SJSA1 (cell line): ENCODE measurements around the gene SH3BP1. TPM values are rescaled to one million over a fixed set of nuclear protein-coding genes. Genes with fewer than 3 reads are reported as not detected.
"Not testable (repeated sequence)": the region's sequence is repeated elsewhere in the genome, so short reads cannot be mapped to it uniquely, and the experiment has no call there.

Experiments
- DNase-seq, 2 experiments: peaks; one replicate each; pipeline ENCODE4 v3.0.0-alpha.2; 2015 to 2020; ENCODE audit warnings: low spot score in 2 of 2, low read depth in 1 of 2
- H3K27ac ChIP-seq: fragments of 250-450 bp; sonication (Bioruptor Pico); 2 replicates; pipeline ENCODE4 v1.5.1; 2020; ENCODE audit warnings: mild to moderate bottlenecking, moderate library complexity
- H3K27me3 ChIP-seq: fragments of 250-450 bp; sonication (Bioruptor Pico); replicated peaks from 2 replicates; pipeline ENCODE4 v1.5.1; 2020; ENCODE audit warnings: mild to moderate bottlenecking, moderate library complexity
- H3K36me3 ChIP-seq: fragments of 250-450 bp; sonication (Bioruptor Pico); 2 replicates; pipeline ENCODE4 v1.5.1; 2020; ENCODE audit warnings: mild to moderate bottlenecking
- H3K4me1 ChIP-seq: fragments of 250-450 bp; sonication (Bioruptor Pico); replicated peaks from 2 replicates; pipeline ENCODE4 v1.6.1; 2021; ENCODE audit warnings: mild to moderate bottlenecking
- H3K4me3 ChIP-seq: fragments of 250-450 bp; sonication (Bioruptor Pico); 2 replicates; pipeline ENCODE4 v1.5.1; 2020; ENCODE audit warnings: mild to moderate bottlenecking
- H3K9me3 ChIP-seq: fragments of 250-450 bp; sonication (Bioruptor Pico); replicated peaks from 2 replicates; pipeline ENCODE4 v1.5.1; 2020; ENCODE audit warnings: mild to moderate bottlenecking
- total RNA-seq: library from RNA; depleted of rRNA; stranded (reverse); fragments of >200 nt; shearing (Covaris generic); gene quantifications from 2 replicates; pipeline ENCODE4 v1.2.3, GENCODE V29; 2014; rRNA removed

Gene SH3BP1, protein sequence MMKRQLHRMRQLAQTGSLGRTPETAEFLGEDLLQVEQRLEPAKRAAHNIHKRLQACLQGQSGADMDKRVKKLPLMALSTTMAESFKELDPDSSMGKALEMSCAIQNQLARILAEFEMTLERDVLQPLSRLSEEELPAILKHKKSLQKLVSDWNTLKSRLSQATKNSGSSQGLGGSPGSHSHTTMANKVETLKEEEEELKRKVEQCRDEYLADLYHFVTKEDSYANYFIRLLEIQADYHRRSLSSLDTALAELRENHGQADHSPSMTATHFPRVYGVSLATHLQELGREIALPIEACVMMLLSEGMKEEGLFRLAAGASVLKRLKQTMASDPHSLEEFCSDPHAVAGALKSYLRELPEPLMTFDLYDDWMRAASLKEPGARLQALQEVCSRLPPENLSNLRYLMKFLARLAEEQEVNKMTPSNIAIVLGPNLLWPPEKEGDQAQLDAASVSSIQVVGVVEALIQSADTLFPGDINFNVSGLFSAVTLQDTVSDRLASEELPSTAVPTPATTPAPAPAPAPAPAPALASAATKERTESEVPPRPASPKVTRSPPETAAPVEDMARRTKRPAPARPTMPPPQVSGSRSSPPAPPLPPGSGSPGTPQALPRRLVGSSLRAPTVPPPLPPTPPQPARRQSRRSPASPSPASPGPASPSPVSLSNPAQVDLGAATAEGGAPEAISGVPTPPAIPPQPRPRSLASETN
- total RNA-seq = 8.2 and 13.6 TPM in 2 replicates

GRCh38 chr22:37639070-37639760 lies at the start of gene SH3BP1:
Gene SH3BP1, plus strand, starts transcription at chr22:37639669. Its CDS starts 119 bp downstream, at chr22:37639788.
- H3K27ac ChIP-seq = no peak within 1 kb of the TSS
- peak within 1 kb of the TSS; percentile 52 for H3K4me3 ChIP-seq
- H3K9me3 ChIP-seq = no peaks in the 10 kb centered on the region
- H3K27me3 ChIP-seq = no peaks in the 10 kb centered on the region
- H3K4me1 ChIP-seq = peaks cover 31% of the 10 kb centered on the region
- H3K36me3 ChIP-seq = peaks cover 17% of the 10 kb centered on the region
- peak in 1 of 2 experiments; percentile 69 for DNase-seq

DNA sequence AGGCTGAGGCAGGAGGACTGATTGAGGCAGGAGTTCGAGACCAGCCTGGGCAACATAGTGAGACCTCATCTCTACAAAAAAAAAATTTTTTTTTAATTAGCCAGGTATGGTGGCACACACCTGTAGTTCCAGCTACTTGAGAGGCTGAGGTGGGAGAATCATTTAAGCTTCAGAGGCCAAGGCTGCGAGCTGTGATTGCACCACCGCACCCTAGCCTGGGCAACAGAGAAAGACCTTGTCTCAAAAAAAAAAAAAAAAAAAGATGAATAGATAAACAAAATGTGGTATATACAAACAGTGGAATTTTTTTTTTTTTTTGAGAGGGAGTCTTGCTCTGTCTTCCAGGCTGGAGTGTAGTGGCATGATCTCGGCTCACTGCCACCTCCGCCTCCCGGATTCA lies 48.4 kb upstream of the SH3BP1 start:
- not testable (repeated sequence) for DNase-seq, H3K27me3 ChIP-seq, H3K27ac ChIP-seq, H3K36me3 ChIP-seq, H3K4me1 ChIP-seq, H3K4me3 ChIP-seq, H3K9me3 ChIP-seq

DNA sequence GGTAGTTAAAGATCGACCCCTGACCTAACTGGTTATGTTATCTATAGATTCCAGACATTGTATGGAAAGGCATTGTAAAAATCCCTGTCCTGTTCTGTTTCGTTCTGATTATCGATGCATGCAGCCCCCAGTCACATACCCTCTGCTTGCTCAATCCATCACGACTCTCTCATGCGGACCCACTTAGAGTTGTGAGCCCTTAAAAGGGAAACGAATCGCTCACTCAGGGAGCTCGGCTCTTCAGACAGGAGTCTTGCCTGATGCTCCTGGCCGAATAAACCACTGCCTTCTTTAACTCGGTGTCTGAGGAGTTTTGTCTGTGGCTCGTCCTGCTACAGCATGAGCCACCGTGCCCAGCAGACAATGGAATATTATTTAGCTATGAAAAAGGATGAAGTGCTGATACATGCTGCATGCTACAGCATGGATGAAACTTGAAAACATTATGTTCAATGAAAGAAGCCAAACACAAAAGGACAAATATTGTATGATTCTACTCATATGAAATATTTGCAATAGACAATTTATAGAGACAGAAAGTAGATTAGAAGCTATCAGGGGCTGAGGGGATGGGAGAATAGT lies 47.6 kb upstream of the SH3BP1 start:
- H3K27me3 ChIP-seq = peaks cover 5% of the 10 kb centered on the region
- no peaks in the 10 kb centered on the region for H3K36me3 ChIP-seq
- DNase-seq = no peak
- H3K9me3 ChIP-seq = no peaks in the 10 kb centered on the region
- H3K4me1 ChIP-seq = no peaks in the 10 kb centered on the region
- no peak overlapping the region for H3K4me3 ChIP-seq
- H3K27ac ChIP-seq = no peak overlapping the region

GRCh38 chr22:37594237-37594636 lies 45.2 kb upstream of the SH3BP1 start:
- no peaks in the 10 kb centered on the region for H3K4me1 ChIP-seq
- no peak overlapping the region for H3K27ac ChIP-seq
- H3K9me3 ChIP-seq = no peaks in the 10 kb centered on the region
- no peak overlapping the region for H3K4me3 ChIP-seq
- peaks cover 6% of the 10 kb centered on the region for H3K27me3 ChIP-seq
- no peak for DNase-seq
- H3K36me3 ChIP-seq = no peaks in the 10 kb centered on the region

DNA sequence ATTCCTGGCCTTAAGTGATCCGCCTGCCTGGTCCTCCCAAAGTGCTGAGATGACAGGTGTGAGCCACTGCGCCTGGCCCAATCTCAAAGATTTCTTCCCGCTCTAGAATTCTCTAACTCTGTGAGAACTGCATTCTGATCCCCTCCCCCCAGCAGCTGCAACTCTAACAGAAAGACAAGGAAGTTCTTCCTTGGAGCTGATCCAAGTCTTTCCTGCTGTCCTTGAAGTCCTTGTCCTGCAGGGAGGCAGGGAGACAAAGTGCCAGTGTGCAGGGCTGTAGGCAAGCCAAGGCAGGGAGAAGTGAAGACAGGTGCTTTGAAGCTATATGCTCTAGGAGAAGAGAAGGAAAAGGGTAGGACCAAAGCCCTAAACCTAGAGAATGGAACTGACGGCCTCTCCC lies 40.3 kb upstream of the SH3BP1 start:
- peaks cover 10% of the 10 kb centered on the region for H3K27me3 ChIP-seq
- H3K36me3 ChIP-seq = no peaks in the 10 kb centered on the region
- H3K27ac ChIP-seq = no peak overlapping the region
- no peaks in the 10 kb centered on the region for H3K4me1 ChIP-seq
- no peaks in the 10 kb centered on the region for H3K9me3 ChIP-seq
- no peak for DNase-seq
- H3K4me3 ChIP-seq = no peak overlapping the region

GRCh38 chr22:37601203-37601539 lies 38.3 kb upstream of the SH3BP1 start:
- DNase-seq = no peak
- H3K4me3 ChIP-seq = no peak overlapping the region

DNA sequence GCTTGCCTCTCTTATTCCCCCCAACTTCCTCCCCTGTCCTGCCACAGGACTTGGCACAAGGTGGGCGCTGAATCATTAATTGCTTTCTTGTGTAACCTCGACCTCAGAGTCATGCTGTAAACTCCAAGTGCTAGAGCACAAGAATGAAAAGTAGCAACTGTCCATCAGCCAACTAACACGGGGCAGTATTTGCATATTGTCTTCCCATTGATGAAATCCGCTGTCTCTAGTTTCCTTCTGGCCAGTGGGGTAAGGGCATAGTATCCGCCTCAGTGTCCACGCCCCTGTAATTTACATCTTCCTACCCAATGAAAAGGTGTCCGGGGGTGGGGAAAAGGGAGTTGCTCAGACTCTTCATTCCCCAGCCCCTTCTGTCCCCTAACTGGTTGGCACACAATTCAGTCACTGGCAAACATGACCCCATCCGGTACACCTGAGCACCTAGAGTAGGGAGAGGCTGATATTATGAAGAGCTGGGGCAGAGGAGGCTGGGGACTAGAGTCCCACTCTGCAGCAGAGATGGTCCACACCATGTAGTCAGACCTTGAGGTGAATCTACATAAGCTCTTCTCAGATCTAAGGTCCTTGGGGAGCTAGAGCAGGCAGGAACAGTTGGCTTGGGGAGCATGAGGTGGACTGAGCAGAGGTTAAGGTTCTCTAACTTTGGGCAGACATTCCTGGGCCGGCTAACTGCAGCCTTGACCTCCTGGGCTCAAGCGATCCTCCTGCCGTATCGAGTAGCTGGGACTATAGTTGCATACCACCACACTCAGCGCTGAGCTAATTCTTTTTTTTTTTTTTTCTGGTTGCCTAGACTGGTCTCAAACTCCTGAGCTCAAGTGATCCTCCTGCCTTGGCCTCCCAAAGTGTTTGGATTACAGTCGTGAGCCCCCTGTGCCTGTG lies 37.7 kb upstream of the SH3BP1 start:
- DNase-seq = no peak
- no peak overlapping the region for H3K4me3 ChIP-seq
- peaks cover under 1% of the 10 kb centered on the region; the same call in 1 of the 2 replicates for H3K4me1 ChIP-seq
- H3K36me3 ChIP-seq = no peaks in the 10 kb centered on the region
- no peaks in the 10 kb centered on the region for H3K9me3 ChIP-seq
- peaks cover 9% of the 10 kb centered on the region for H3K27me3 ChIP-seq
- no peak overlapping the region for H3K27ac ChIP-seq

More at GRCh38 chr22:37601203-37601539, 38.3 kb upstream of the SH3BP1 start:
- Histone ChIP-seq H3K36me3 (no peaks in the 10 kb centered on the region), H3K27me3 (peaks cover 10% of the 10 kb centered on the region), H3K9me3 (no peaks in the 10 kb centered on the region), H3K27ac (no peak overlapping the region), H3K4me1 (no peaks in the 10 kb centered on the region)

- not testable (repeated sequence) for H3K36me3 ChIP-seq, H3K4me3 ChIP-seq, H3K27ac ChIP-seq, H3K4me1 ChIP-seq, H3K9me3 ChIP-seq, H3K27me3 ChIP-seq, DNase-seq
Measured at GRCh38 chr22:37602546-37603277, 36.8 kb upstream of the SH3BP1 start.

GRCh38 chr22:37604074-37604473 lies 35.4 kb upstream of the SH3BP1 start:
- Histone ChIP-seq H3K27ac (no peak overlapping the region), H3K36me3 (no peaks in the 10 kb centered on the region), H3K4me3 (no peak overlapping the region), H3K27me3 (peaks cover 9% of the 10 kb centered on the region), H3K9me3 (no peaks in the 10 kb centered on the region), H3K4me1 (peaks cover 8% of the 10 kb centered on the region)
- no peak for DNase-seq

- Histone ChIP-seq H3K27ac (no peak overlapping the region), H3K4me3 (no peak overlapping the region), H3K4me1 (peaks cover 14% of the 10 kb centered on the region), H3K9me3 (no peaks in the 10 kb centered on the region), H3K27me3 (peaks cover 9% of the 10 kb centered on the region), H3K36me3 (no peaks in the 10 kb centered on the region)
- no peak for DNase-seq
Measured at GRCh38 chr22:37604875-37605274, 34.6 kb upstream of the SH3BP1 start.

DNA sequence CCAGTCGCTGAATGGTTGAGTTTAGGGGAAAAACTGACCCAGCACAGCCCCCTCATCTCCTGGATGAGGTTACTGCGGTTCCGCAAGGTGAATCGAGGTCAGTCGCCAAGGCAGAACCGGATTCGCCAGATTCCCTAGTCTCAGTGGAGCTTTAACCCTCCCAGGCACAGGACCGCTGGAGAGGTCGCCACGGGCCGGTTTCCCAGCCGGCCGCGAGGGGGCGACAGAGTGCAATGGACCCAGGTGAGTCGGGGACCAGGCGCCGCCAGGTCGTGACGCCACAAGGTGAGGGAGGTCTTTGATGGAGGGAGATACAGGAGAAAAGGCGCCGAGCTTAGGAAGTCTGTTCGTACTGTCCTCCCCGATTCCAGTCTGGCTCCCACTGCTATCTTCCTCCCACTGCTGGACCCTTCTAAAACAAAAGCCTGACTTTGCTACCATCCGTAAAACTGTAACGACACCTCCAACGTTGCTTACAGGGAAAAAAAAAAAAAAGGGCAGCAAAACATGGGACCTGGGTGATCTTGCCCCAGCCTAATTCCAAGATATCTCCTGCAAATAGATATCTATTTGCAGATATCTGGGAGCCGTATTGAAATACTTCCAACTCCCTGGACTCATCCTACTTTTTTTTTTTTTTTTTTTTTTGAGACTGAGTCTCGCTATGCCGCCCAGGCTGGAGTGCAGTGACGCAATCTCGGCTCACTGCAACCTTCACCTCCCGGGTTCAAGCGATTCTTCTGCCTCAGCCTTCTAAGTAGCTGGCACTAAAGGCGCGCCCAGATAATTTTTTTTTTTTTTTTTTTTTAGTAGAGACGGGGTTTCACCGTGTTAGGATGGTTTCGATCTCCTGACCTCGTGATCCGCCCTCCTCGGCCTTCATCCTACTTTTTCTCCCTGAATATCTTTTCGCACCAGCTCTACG lies 32.2 kb upstream of the SH3BP1 start:
- H3K27me3 ChIP-seq = peaks cover 9% of the 10 kb centered on the region; the same call in 1 of the 2 replicates
- peaks cover 15% of the 10 kb centered on the region for H3K4me1 ChIP-seq
- no peaks in the 10 kb centered on the region for H3K9me3 ChIP-seq
- peak; percentile 60 to 64 for DNase-seq
- H3K4me3 ChIP-seq = no peak overlapping the region
- H3K36me3 ChIP-seq = no peaks in the 10 kb centered on the region
- H3K27ac ChIP-seq = no peak overlapping the region
